D721Med (cell line): ENCODE measurements around the gene IL11.

ENCODE experiments used
- DNase-seq: peaks from one replicate; pipeline ENCODE4 v3.0.0; 2011; ENCODE audit warnings: low spot score; ENCODE audit not compliant: insufficient read length
- FAIRE-seq: peaks from 2 replicates; lab custom pipeline; 2011; peaks lifted over from hg19 to GRCh38; lab: Jason Lieb, UNC
- CTCF ChIP-seq: IDR thresholded peaks from 2 replicates; pipeline ENCODE4 v1.5.1; 2012; ENCODE audit warnings: mild to moderate bottlenecking, control low read depth; ENCODE audit not compliant: insufficient read depth; ENCODE audit errors: missing control alignments

The IL11 gene

DNA sequence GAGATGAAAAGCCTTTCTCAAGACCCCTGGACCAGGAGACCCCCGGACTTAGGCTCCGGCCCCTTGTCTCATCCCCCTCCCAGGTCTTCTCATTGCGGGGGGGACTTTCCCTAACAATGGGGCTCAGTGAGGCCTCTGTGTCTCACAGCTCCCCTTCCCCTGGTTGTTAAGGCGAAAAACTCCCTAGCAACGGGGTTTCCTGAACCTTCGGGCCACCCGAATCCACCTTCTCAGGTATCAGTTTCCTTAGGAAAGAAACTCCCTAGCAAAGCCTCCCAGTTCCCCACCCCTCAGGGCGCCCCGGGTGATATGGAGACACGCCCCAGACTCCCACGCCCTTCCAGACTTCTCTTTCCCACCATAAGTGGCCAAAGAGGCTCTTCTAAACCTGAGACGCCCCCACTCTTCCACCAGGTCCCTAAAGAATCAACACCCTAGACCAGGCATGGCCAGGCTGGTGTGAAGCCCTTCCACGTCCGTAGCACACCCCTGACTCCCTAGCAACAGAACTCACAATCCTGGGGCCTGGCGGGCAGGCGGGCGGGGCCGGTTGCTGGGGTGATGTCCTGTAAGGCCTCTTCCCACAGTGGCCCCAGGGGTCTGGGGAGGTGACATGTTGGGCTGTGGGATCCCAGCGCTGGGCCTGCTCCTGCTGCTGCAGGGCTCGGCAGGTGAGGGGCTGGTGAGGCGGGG is 6.1 kb upstream of the IL11 start, which contains the start of gene TMEM190:
Gene TMEM190, plus strand, starts transcription at position 586 of the 693 bp plus-strand sequence. Its CDS starts 28 bp downstream, at position 614.
- DNase-seq (no peak), FAIRE-seq (no peak)
- no peak for TF ChIP-seq CTCF

GRCh38 chr19:55373993-55374757 is 3.9 kb upstream of the IL11 start:
- DNase-seq (no peak), FAIRE-seq (no peak)
- TF ChIP-seq CTCF: no peak

- no peak for FAIRE-seq
- no peak for TF ChIP-seq CTCF
- DNase-seq: no peak
These were observed 3.2 kb upstream of the IL11 start for GRCh38 chr19:55373306-55373992.

GRCh38 chr19:55372316-55373081 is 2.2 kb upstream of the IL11 start:
- FAIRE-seq: no peak
- TF ChIP-seq CTCF: no peak
- DNase-seq: no peak

- no peak for FAIRE-seq
- peak; percentile 93 for DNase-seq
- TF ChIP-seq CTCF: no peak
These were observed 484 bp downstream of the IL11 start for GRCh38 chr19:55369653-55370304.
